Measurements from ENCODE around the gene RASSF8.
A peak's percentile ranks its signal among the peaks of the same experiment; 100 is the strongest.
"Not testable (repeated sequence)": the region's sequence is repeated elsewhere in the genome, so short reads cannot be mapped to it uniquely, and the experiment has no call there.

RASSF8 gene

DNA sequence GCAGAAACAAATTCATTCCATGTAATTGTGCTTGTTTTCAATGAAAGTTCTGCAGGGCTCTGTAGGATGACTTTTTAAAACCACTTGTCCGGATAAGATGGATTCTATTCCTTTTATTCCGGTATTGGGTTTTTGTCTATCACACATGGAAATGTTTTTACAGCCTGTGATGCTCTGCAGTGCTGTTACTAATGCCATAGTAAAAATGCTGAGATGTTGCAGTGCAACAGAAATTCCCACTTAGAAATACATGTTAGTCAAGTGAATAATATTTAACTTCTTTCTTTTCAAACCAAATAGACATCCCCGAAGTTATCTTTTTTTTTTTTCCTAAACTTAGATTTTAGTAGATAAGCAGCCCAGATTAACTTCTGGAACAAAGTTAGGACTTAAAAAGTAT lies 71.9 kb downstream of the RASSF8 start:
- no peak for DNase-seq

DNA sequence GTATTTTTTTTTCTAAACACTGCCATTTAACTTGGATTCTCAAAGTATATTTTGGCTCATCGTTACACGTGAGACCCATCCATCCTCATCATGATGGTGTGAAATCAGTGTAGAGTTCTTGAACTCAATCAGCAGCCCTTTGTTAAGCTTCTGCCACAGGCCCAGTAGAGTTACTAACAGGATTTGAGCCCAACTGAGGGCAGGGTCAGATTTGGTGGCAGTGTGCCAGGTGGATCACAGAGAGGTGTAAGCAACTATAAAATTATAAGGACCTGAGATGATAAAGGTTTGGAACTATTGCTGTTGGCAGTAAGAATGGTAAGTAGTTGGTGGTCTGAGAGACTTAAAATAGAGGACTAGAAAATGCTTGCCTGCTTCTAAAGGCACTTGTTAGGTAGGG lies 72.8 kb downstream of the RASSF8 start:
- no peak for DNase-seq

DNA sequence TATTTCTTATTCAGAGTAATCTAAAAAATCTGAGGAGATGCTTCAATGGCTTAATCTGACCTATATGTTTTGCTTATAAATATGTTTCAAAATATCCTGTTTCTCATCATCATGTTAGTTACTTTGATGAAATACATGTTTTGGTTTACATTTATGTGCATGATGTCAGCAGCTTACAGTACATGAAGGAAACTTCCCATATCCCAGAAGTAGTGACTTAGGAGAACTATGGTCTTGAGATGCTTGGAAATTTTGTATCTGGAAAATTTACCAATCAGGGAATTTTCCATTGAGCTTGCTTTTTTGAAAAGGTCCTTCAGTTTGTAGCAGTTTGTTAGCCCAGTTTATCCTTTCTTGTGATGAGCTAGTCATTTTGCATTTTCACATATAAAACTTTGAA lies 73.3 kb downstream of the RASSF8 start:
- DNase-seq = no peak

DNA sequence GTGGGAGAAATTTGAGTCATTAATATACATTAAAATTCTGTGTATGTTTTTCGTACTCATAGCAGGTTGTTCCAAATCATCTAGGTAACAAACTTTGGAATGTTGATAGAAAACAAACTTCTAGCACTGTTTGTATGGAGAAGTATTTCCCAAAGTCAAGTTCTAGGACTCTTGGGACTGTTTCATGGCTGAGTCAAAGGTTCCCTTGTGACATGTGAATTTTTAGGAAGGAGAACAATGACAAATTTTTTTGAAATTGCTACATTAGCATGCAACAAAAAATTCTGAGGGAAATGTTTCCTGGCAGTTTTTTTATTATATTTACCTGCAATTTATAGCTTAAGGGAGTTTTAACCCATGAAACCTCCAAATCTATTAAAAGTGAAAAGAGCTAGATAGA lies 73.8 kb downstream of the RASSF8 start:
- DNase-seq = no peak

DNA sequence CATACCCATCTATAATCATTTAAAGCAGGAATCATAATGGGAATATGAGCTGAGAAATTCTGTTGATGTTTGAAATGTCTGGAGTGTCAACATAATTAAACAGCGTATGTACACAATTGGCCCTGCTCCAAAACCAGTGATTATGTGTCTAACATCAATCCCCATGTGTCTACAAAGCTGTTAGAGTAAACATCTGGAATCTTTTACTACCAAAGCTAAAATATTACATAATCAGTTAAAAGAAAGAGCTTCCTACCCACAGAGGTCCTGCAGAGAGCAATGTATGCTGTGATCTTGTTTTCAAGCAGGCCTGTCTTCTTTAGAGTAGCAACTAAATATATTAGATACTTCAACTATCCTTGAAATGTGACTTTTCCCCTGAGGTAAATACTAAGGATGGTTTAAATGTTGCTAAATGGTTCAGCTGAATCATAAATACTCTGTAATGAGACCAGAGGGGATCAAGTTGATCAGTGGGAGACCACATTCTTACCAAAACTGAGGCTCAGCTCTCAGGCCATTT lies 74.3 kb downstream of the RASSF8 start:
- DNase-seq = peak; percentile 90

DNA sequence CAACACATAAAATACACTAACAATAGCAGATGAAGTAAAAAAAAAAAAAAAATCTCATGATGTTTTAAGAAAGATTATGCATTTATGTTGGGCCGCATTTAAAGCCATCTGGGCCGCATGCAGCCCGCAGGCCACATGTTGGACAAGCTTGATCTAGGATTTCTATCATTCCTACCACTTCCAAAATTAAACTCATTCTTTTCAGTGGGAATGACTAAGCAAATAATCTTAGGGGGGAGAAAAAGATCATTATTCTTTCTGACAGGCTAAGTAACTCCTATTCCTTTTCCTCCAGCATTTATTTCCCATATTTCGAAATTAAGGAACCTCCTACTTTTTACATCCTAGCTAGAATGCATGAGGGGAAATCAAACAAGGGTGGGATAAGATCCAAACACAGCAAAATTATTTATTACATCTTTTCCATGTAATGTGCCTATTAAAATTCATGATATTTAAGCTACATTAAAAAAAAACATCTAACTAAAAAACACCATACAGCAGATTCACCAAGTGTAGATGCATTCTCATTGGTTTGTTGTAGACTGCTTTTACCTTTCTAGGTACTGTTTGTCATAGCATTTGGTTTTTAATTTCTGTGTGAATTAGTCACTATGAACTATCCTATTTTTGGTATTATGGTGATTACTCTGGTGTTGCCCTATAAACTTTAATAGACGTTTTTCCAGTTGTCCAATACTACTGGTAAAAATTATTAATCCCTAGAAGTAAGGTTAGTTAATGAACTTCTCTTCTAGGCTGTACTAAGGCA lies 76.1 kb downstream of the RASSF8 start:
- peak; percentile 90 for DNase-seq

DNA sequence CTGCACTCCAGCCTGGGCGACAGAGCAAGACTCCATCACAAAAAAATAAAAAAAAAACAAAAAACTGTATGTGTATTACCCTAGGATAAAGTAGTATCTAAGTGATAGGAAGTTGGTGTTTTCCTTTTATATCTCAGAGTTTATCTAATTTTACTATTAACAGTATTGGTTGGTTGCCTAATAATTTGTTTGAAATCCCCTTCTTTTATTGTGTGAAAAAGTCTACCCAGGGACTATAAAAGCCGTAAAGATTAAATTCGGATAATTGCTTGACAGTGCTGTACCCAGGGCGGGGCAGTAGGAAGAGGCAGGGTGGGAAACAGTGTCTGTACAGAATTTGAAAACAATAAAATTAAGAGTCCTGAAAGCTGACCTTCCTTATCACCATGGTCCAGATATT lies 78.4 kb downstream of the RASSF8 start:
- no peak for DNase-seq

DNA sequence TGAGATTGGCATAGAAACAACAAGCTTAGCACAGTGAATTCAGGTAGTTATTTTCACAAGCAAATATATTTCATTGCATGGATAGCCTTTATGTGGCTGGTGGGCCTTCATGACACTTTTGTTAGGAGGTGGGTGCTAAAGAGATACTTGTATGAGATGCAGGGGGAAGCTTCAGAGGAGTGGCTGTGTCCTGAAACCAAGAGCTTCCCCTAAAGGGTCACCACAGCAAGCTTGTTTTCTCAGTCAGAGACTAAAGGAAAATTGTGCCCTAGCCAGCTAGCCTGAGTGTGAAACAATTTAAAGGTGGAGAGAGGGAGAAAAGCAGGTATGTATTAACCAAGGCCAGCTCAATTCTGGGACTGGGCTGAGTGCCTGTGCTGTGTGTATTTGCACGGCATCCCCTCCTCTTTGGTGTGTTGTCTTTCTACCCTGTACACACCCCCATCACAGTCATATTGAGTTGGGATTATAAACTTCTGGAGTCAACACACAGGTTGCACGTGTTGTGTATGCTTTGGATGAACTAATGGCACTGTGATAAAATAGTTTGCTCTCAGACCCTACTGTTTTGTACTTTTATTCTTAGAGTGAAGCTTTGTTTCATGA lies 79.2 kb downstream of the RASSF8 start:
- DNase-seq = no peak

DNA sequence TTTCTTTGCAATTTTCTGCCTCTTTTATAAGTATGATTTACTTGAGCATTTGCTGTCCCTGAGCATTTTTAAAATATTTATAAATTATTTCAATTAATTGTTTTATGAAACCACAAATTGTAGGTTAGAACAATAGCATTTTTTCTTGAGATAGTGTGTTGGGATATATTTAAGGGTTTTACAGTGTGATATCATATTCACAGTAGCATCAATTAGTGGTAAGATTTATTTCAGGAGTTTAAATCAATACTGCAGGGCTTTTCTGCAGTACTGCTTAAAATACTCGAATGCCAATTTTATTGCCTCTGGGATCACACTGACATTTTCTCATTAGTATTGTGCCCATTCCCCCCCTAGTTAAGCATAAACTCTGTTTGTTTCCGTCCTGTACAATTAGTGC lies 84.2 kb downstream of the RASSF8 start:
- DNase-seq = no peak

DNA sequence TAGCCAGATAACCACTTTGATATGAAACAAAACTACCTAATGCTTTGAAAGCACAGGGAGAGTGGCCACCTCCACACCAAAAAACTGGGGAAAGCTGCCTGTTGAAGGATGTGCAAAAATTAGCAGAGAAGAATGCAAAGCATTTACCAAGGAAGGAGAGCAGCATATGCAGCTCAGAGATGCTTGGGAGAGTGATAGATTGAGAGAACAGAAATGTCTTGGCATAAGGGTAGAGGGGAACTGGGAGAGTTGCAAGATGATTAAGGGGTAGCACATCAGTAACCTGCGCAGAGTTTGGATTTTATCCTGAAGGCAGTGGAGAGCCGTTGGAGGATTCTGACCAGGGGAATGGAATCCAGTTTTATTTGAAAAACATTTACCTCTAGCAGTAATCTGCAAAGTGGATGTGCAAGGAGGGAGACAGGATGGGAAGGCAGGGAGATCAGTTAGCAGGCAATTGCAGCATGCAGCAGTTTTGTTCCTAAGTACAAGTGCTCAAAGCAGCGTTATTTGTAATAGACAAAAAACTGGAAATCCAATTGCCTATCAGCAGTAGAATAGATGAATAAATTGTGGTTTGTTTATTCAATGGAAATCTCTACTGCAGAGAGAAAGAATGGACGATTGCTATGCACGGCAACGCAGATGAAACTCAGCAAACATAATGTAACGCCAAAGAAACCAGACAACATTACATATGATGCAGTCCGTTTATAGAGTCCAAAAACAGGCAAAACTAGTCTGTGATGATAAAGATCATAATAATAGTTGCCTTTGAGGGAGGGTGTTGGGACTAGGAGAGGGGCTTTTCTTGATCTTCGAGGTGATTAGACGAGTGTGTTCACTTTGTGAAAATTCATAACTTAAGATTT lies 84.9 kb downstream of the RASSF8 start:
- DNase-seq = no peak

DNA sequence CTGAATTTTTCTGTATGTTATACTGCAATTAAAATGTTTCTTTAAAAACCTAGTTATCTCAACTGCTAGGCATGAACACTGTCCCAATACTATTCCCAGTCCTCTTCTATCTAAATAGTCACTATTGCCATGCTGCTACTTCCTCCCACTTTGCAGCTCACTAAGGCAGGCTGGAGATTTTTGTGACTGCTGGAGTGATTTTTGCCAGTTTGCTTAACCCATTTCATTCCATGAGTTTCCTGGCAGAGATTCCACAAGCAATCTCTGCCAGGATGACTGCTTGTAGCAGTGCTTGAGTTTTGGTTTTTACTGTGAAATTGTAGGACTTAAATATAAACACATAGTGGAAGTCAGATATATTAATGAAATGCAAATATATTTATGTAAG lies 85.5 kb downstream of the RASSF8 start:
- peak; percentile 25 for DNase-seq

DNA sequence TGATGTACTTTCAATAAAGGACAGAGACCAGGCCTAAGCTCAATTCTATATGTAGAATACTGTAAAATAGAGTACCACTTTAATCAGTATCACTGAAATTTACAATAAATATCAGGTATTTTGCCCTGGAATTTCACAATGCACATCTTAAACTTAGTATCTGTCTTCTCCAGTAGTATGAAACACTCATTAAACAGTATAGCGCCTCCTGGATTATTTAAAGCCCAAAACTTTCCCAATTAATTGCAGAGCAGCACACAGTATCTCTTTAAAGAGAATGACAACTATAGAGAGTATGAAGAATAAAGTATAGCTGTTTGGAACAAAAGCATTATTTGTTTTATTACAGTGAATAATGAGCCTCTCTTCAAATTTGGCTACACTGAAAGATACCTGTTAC lies 86.1 kb downstream of the RASSF8 start:
- no peak for DNase-seq

DNA sequence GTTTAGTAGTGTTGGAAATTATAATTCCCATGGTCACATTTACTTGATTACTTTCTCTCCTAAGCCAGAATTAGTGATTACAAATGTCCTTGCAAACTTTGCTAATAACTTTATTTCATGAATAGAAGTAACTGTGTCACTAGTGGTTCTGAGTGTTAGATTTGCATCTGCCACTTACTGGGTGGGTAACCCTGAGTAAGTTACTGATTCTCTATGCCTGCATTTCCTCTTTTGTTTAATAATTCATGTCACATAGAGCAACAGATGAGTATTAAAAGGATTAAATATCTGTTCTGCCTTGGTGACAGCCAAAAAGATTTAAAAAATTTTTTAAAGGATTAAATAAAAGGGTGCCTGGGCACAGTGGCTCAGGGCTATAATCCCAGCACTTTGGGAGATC lies 87.7 kb downstream of the RASSF8 start:
- no peak for DNase-seq

DNA sequence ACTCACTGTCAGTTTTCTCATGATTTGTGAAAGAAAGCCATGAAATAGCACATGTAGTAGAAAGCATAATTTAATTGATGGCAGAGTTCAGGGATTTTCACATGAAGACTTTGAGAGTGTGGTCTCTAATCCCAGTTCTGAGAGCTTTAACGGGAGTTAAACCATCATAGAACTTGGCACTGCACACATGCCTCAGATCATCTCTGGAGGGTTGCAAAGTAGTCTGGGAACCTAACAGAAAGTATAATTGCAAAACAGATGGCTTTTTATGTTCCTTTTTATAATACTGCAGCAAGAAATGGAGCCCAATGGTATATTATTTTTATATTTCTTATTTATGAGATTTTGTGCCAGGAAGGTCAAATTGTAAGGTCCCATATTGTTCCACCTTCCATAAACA lies 88.4 kb downstream of the RASSF8 start:
- DNase-seq = no peak

DNA sequence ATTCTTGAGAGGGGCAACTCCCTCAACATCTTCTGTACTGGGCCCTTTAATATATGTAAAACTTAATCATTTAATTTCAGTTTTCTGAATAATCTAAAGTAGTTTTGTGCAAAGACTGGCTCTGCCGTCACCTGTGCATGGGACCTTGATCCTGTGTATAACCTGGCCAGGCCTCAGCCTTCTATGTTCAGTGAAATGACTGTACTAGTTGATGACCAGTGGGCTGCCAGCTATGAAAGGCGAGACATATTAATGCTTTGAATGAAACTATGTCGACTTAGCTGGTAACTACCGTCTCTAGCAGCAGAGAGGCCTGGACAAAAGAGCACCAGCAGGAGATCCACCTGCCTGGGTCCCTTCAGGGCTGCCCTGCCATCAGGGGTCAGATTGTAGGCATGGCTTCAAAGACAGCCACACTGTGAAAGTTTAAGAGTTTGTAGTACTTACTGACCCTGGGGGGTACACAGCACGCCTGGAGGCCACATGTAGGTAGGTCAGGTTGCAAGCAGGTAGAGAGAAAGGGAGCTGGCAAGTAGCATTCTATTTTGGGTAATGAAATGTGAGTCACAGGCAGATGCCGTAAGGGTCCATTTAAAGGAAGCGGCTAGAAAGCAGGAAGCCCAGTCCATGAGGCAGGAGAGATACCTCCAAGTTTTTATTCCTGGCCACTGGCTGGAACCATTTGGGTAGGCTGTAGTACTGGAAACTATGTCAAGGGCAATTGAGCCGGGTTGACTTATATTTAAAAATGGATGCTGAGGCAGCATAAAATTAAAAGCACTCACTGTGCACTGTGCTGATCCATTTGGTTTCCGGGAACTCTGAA lies 89.1 kb downstream of the RASSF8 start:
- no peak for DNase-seq

DNA sequence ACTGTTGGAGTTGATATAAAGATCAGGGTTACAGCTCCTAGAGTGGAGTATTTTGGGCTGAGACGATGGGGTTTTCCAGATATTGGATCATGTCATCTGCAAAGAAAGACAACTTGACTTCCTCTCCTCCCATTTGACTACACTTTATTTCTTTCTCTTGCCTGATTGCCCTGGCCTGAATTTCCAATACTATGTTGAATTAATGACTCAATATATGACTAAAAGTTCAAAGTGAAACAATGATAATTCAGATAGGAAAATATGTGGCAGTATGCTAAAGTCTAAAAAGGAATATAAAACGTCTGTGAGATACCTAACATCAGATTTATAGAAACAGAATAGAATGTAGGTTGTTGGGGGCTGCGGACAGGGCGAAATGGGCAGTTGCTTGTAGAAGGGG lies 94.2 kb downstream of the RASSF8 start:
- no peak for DNase-seq

DNA sequence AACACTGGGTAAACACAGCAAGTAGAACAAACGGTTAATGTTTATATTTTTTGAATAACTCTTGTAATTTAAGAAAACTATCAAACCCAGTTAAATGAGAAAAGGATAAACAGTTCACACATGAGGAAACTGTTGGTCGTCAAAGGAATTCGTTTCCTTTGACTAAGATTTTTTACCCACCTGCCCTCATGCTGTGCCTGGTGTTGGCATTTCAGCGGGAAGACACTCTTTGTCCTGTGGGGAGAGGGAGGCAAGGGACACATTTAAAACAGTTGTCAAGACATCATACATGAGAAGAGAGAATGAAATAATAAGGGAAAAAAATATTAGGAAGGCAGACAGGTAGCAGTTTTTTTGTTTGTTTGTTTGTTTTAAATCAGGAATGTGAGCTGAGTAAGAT lies 95.9 kb downstream of the RASSF8 start:
- no peak for DNase-seq

DNA sequence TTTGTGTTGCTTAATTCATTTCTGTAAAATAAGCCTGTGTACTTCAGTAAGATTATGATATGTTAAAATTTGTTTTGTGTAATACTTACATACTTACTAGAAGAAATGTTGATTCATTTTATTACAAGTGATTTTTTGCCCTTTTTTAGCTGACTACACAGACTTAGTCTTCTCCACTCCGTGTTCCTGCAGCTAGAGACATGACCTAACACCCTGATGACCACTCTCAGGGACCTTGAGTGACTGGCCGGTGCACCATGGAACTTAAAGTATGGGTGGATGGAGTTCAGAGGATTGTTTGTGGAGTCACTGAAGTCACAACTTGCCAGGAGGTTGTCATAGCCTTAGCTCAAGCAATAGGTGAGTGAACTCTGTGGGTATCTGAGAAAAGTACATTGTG lies 96.6 kb downstream of the RASSF8 start:
- no peak for DNase-seq

DNA sequence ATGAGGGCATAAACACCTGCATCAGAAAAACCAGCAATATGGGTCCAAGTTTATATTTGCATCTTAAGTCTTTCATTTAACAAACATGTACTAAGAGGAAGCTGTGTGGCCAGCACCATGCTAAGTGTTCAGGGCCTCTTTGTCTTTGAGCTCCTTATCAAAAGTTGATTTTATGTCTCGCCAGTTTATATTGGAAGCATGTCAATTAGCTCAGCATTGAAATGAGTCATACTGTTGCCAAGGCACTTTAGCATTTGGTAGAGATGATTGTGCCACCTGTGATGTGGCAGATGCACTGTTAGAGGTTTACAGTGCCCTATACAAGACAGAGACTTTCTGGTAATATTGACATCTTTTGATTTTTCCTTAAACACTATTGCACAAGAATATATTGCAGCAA lies 97.9 kb downstream of the RASSF8 start:
- no peak for DNase-seq

DNA sequence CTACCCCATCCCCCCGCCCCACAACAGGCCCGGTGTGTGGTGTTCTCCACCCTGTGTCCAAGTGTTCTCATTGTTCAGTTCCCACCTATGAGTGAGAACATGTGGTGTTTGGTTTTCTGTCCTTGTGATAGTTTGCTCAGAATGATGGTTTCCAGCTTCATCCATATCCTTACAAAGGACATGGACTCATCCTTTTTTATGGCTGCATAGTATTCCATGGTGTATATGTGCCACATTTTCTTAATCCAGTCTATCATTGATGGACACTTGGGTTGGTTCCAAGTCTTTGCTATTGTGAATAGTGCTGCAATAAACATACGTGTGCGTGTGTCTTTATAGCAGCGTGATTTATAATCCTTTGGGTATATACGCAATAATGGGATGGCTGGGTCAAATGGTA lies 98.8 kb downstream of the RASSF8 start:
- DNase-seq = not testable (repeated sequence)

DNA sequence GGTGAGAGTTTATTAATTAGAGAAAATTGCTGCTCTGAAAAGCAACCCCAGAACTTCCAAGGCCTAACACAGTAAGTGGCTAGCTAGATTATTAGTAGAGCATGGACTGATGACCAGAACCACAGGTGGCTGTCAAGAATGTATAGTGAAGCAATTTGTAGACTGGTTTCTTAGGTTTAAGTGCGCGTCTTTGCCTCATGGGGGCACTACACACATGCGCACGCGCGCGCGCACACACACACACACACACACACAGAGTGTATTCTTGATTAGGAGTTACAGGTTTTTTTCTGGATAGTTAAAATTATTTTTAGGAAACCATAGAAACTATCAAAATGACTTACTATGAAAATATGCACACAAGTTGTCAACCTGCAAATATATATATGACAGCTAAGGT lies 99.8 kb downstream of the RASSF8 start:
- peak; percentile 18 for DNase-seq

DNA sequence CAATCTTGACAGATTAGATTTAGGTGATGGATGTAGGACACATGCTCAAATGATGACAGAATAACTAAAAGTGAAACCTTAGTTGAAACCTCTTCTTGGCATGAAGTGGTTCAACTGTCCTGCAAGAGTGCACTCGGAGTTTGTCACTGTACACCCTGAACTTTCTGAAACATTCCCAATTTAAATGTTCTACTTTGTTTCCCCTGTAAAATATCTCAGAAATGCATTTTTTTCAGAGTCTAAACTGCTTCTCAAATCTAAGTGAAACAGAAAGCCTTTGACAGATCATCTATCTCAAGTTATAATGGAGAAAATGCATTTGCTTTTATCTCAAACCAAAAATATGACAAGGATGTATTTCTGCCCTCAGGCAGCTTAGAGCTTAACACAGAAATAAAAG lies 100.3 kb downstream of the RASSF8 start:
- peak; percentile 40 for DNase-seq

DNA sequence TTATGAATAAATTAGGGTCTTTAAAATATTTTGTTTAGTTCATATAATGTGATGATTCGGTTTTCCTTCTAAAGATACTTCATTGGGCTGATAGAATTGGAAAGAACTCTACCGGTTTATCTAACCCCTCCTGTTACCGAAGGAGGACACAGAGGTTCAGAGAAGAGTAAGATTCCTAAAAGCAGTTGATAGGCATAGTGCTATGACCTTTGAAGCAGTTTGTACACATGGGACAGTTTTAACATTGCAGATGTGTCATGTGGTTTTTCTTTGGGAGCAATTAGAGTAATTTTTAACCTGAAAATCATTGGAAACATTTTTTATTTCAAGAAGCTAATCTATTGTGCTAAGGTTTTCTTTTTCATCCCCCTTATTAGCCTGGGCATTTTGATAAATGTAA lies 103.5 kb downstream of the RASSF8 start:
- no peak for DNase-seq

Data from fibroblast of skin of abdomen (primary cell).